ENCODE data around the gene MACROH2A1.

MACROH2A1 gene

DNA sequence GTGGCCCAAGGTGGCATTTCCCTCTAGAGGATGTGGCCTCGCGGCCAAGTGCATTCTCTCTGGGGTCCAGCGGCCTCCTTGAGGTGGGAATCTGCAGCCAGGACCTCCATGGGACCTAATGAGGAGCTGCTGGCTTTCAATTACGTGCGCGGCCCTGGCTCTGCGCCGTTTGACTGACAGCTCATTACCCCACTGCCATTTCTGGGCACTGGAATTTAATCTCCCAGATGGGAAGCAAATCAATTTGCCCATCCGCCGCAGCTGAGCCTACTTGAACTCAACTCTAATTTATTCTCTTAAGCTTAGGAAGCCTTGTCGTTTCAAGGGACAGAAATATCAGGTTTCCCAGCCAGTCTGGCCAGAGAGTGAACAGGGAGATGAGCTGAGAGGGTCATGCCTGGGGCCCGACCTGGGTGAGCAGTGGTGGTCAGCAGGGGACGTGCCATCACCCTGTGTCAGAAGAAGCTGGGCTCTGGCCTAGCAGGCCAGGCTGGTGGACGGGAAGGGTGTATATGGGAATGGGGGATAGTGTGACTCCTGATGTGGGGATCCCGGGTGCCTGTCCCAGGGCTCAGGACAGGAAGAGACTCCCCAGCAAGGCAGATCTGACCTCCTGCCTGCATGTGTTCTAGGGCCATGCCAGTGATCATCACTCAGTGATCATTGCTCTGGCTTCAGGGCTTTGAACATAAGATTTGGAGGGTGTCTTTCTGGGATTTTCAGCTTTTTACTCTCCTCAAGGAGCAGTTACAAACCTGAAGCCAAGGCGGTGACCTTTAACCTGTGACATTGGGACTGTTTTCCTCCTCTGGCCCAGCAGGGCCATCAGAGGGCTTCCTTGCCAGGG lies 69.7 kb downstream of the MACROH2A1 start:
- DNase-seq = no peak

DNA sequence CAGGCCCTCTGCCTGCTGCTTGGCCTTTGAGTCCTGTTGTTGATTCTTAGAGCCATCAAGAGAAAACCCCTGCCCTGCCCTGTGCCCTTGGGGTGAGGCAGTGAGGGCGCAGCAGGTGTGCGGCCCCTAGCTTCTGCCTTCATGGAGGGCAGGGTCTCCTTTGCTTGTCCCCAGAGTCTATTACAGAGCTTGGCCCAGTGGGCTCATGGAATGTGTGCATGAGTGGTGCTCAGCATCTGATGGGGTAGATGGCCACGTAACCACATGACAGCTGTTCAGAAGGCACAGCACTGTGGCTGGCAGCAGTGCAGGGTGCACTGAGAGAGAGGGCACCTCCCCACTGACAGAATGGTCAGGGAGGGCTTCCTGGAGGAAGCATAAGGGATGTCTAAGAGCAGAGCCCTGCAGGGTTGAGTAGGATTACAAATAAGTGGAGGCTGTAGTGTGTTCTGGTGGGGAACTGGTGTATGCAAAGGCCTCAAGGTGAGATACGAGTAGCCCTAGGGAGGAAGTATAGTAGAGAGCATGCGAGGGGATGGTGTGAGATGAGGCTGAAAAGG lies 70.8 kb downstream of the MACROH2A1 start:
- DNase-seq = no peak

- no peak for DNase-seq
Measured at GRCh38 chr5:135327429-135328127, 71.5 kb downstream of the MACROH2A1 start.

GRCh38 chr5:135326296-135327254 lies 72.5 kb downstream of the MACROH2A1 start:
- no peak for DNase-seq

DNA sequence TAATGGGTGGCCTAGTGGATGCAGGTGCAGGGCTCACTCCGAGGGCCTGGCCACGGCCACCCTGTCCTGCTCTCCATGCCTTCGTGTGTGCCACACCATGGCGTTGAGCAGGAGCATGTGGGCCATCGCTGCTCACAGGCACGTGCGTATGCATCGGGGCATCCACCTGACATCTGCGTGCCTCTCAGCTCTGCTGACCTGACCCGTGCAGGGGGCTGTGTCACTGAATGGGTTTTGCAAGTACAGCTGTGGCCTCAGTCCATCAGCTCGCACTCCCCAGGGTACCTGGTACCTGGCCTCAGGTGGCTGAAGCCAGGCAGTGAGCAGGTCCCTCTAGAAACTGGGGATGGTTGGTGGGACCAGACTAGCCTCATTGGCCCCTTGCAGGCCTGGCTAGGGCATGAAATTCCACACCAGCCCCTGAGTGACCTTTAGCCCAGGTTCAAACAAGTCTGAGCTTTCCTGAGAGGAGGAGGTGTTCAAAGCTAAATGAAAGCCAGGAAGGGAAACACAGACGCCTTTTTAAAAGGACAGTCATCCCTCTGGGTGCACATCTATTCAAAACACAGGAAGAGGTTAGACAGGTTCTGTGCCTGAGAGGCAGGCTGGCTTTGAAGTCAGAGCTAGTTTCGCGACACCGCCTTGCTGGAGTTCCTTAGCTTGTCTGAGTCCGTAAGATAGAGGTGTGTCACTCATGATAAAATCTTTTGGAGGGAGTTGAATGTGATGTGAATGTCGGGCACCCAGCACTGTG lies 74.0 kb downstream of the MACROH2A1 start:
- no peak for DNase-seq

GRCh38 chr5:135324160-135324559 lies 74.9 kb downstream of the MACROH2A1 start:
- no peak for DNase-seq

GRCh38 chr5:135323701-135324132 lies 75.3 kb downstream of the MACROH2A1 start:
- no peak for DNase-seq

GRCh38 chr5:135323227-135323626 lies 75.8 kb downstream of the MACROH2A1 start:
- no peak for DNase-seq

GRCh38 chr5:135322744-135323143 lies 76.3 kb downstream of the MACROH2A1 start:
- DNase-seq = no peak

- DNase-seq = no peak
Measured at GRCh38 chr5:135322271-135322670, 76.8 kb downstream of the MACROH2A1 start.

DNA sequence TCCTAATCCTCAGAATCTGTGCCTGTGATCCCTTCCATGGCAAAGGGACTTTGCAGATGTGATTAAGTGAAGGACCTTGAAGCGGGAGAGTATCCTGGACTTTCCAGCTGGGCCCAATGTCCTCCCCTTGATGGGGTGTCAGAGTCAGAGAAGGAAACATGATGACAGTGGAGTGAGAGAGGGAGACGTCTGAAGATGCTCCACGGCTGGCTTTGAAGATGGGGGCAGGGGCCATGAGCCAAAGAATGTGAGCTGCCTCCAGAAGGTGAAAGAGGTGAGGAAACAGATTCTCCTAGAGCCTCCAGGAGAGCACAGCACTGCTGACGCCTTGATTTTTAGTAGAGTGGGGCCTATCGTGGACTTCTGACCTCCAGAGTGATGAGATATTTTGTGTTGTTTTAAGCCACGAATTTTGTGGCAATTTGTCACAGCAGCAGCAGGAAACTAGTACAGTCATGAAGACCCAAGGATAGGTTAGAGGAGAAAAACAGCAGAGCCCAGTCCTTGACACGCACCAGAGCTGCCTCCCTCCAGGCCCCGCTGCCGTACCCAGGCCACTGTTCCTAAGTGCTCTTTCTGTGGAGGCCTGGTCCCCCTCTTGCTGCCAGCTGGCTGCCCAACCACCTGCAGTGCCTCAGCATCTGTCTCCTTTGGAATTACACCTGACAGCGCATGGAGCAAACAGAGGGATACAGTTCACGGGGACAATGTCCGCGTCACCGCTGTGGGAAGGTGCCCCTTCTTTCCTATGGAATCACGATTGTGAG lies 78.1 kb downstream of the MACROH2A1 start:
- DNase-seq = no peak

- DNase-seq = peak; percentile 37
Measured at GRCh38 chr5:135319928-135320606, 79.0 kb downstream of the MACROH2A1 start.

GRCh38 chr5:135319458-135319857 lies 79.6 kb downstream of the MACROH2A1 start:
- no peak for DNase-seq

DNA sequence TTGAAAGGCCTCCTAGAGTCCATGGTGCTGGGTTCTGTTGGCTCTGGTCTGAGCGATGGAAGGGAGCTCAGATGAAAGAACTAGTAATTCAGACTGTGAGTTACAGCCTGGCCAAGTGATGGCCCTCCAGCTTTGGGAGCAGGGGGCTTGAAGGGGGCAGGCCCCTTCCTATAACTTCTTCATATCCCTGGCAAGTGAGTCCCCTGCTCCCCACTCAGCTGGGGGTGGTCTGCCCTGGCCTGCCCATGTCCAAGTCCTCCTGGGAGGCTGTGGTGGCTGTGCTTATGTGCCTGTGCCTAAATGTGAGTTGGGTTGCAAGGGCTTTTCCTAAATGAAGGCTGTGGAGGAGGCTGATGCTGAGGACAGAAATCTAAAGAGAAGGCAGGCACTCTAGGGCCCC lies 80.1 kb downstream of the MACROH2A1 start:
- DNase-seq = no peak

GRCh38 chr5:135318037-135318436 lies 81.0 kb downstream of the MACROH2A1 start:
- no peak for DNase-seq

DNA sequence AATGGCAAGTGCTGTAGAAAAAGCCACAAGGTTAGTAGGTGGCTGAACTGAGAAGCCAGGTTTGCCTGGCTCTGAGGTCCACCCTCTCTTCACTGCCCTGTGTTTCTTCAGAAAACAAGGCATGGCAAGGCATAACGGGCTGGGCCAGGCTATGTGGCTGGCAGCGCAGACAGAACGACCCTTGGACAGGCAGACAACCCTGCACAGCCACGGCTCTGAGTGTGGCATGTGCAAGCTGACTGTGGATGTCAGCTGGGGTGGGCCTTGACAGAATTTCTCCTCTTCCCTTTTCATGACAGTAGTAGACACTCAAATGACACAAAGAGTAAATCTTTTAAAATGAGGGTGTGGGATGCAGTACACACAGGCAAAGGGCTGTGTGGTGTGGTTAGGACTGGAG lies 81.7 kb downstream of the MACROH2A1 start:
- no peak for DNase-seq

GRCh38 chr5:135315386-135315785 lies 83.6 kb downstream of the MACROH2A1 start:
- DNase-seq = no peak

DNA sequence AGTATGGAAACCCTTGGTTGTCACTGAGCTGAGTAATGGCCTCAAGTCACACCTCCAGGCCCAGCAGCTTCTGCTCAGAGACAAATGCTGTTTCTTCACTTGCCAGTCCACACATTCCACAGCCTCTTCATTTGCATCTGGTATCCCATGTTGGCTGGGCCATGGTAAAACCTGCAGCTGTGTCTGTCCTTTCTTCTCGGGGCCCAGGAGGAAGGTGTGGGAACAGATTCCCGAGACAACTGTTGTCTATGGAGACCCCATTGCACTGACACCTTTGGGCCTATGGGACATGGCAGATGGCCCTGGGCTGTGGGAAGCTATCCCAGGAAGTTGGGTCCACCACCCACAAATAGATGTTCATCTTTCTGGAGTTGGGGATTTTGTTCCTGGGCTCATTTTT lies 85.1 kb downstream of the MACROH2A1 start:
- no peak for DNase-seq

DNA sequence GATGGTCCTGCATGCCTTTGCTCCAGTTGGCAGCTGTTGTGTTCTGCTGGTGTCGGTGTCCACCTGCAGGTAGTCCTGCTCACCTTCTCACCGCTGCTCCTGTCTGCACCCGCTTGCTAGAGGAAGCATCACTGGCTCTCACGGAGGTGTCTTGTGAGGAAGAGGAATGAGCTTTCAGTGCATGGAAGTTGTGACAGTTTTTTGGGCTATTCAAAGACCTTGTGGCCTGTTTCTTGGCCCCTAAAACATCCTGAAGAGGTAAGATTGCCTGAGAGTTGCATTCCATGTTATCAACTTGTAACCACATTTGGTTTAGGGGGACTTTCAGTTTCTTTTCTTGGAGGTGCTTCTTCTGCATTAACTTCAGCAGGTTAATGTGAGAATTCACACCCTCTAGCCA lies 85.6 kb downstream of the MACROH2A1 start:
- DNase-seq = no peak

- no peak for DNase-seq
Measured at GRCh38 chr5:135312255-135312935, 86.6 kb downstream of the MACROH2A1 start.
